ENCODE data around the gene FAM120A. TPM values are rescaled to one million over a fixed set of nuclear protein-coding genes. Genes with fewer than 3 reads are reported as not detected.

FAM120A gene
- total and polyA plus RNA-seq, 9 of the 15 experiments (the other 6 are each of a cell fraction or from before 2014, with no cell fraction given), result 8.7 to 71.0 (median 42.2) TPM

GRCh38 chr9:93613791-93614190 lies 162.3 kb downstream of the FAM120A start:
- in situ Hi-C loops (cut with MboI) (no loop called here), intact Hi-C loops (cut with micrococcal nuclease) (no loop called here)
- Histone ChIP-seq H4K20me1 (replicated peaks; ENCODE audit: control insufficient read depth, insufficient read depth, low read length) (peaks cover 6% of the 10 kb centered on the region; the same call in 1 of the 2 replicates), H3K27me3 (ENCODE audit: control insufficient read depth in 2 of 2, insufficient read depth in 2 of 2, low read length in 2 of 2) (no peaks in the 10 kb centered on the region), H3K4me1 (replicated peaks in 1 of 2; ENCODE audit: control insufficient read depth in 2 of 2, insufficient read depth in 2 of 2, low read length in 2 of 2) (no peaks in the 10 kb centered on the region), H3K9ac (ENCODE audit: insufficient read depth in 1 of 2, low read depth in 2 of 2, low read length in 2 of 2) (no peak overlapping the region), H2AFZ (ENCODE audit: low read depth, low read length) (no peak overlapping the region), H3K36me3 (ENCODE audit: control insufficient read depth, insufficient read depth, low read length) (no peaks in the 10 kb centered on the region), H3K9me1 (ENCODE audit: control insufficient read depth, insufficient read depth, low read length) (peaks cover 3% of the 10 kb centered on the region), H3K4me2 (ENCODE audit: insufficient read depth, low read length) (no peak overlapping the region), H3K9me3 (replicated peaks; ENCODE audit: control insufficient read depth, insufficient read depth, low read depth, low read length) (no peaks in the 10 kb centered on the region), H3K27ac (ENCODE audit: extremely low read depth, low read depth, low read length) (no peak overlapping the region), H3K4me3 (no peak overlapping the region), H3K79me2 (ENCODE audit: control insufficient read depth, insufficient read depth, low read length) (no peaks in the 10 kb centered on the region)
- ATAC-seq, result no peak
- CTCF ChIA-PET (ENCODE audit: low intra/inter-chr PET ratio), result no interaction called here
- BruUV-seq (replicated peaks), result no TSS peak
- no peak for TF ChIP-seq EP300 (IDR thresholded peaks at IDR 0.05; ENCODE audit: low read length)
- 23% methylated on average over 3 of the region's 3 CpGs for WGBS (ENCODE audit: insufficient coverage, low coverage, missing lambda C conversion rate)
- FAIRE-seq, result no peak
- no peak for DNase-seq (ENCODE audit: extremely low read depth in 1 of 4, low spot score in 3 of 4)
- POLR2A ChIA-PET, result no interaction called here

- Histone ChIP-seq H3K79me2 (ENCODE audit: control insufficient read depth, insufficient read depth, low read length) (no peaks in the 10 kb centered on the region), H3K9ac (ENCODE audit: insufficient read depth in 1 of 2, low read depth in 2 of 2, low read length in 2 of 2) (no peak overlapping the region), H3K4me3 (no peak overlapping the region), H2AFZ (ENCODE audit: low read depth, low read length) (no peak overlapping the region), H3K4me2 (ENCODE audit: insufficient read depth, low read length) (no peak overlapping the region), H3K4me1 (replicated peaks in 1 of 2; ENCODE audit: control insufficient read depth in 2 of 2, insufficient read depth in 2 of 2, low read length in 2 of 2) (peaks cover 0 to 10% of the 10 kb centered on the region in 2 experiments; a peak in 2 of 5 replicates), H3K27me3 (ENCODE audit: control insufficient read depth in 2 of 2, insufficient read depth in 2 of 2, low read length in 2 of 2) (no peaks in the 10 kb centered on the region), H3K36me3 (ENCODE audit: control insufficient read depth, insufficient read depth, low read length) (no peaks in the 10 kb centered on the region), H3K27ac (ENCODE audit: extremely low read depth, low read depth, low read length) (no peak overlapping the region), H4K20me1 (replicated peaks; ENCODE audit: control insufficient read depth, insufficient read depth, low read length) (peaks cover 8% of the 10 kb centered on the region; the same call in 1 of the 2 replicates), H3K9me1 (ENCODE audit: control insufficient read depth, insufficient read depth, low read length) (peaks cover 3% of the 10 kb centered on the region), H3K9me3 (replicated peaks; ENCODE audit: control insufficient read depth, insufficient read depth, low read depth, low read length) (no peaks in the 10 kb centered on the region)
- in situ Hi-C loops (cut with MboI), result no loop called here
- ATAC-seq (no peak), FAIRE-seq (no peak), DNase-seq (ENCODE audit: extremely low read depth in 1 of 4, low spot score in 3 of 4) (no peak)
- POLR2A ChIA-PET, result no interaction called here
- 27% methylated on average over 4 of the region's 5 CpGs for WGBS (ENCODE audit: insufficient coverage, low coverage, missing lambda C conversion rate)
- no TSS peak for BruUV-seq (replicated peaks)
- CTCF ChIA-PET (ENCODE audit: low intra/inter-chr PET ratio), result no interaction called here
- intact Hi-C loops (cut with micrococcal nuclease), result no loop called here
- TF ChIP-seq EHMT2 (IDR thresholded peaks at IDR 0.05) (0 out of 2 replicates have a peak, but pooled peaks have one; percentile 49), KDM1A (IDR thresholded peaks at IDR 0.05) (peak in 1 of 2 experiments; percentile 36; a peak in 1 of 4 replicates), CBX2 (IDR thresholded peaks at IDR 0.05; ENCODE audit: insufficient read depth, low read length, poor library complexity, severe bottlenecking) (no peak), ADNP (tag; IDR thresholded peaks at IDR 0.05) (no peak), ZNF668 (CRISPR knock-in tag; IDR thresholded peaks at IDR 0.05) (no peak), SP2 (IDR thresholded peaks at IDR 0.05; ENCODE audit: extremely low read depth, low read depth, low read length, poor library complexity, severe bottlenecking) (no peak), CBFA2T3 (IDR thresholded peaks at IDR 0.05) (no peak), ARID2 (IDR thresholded peaks at IDR 0.05) (no peak), ZNF140 (CRISPR knock-in tag; IDR thresholded peaks at IDR 0.05) (no peak)
- TF ChIP-seq, protein P1, sequence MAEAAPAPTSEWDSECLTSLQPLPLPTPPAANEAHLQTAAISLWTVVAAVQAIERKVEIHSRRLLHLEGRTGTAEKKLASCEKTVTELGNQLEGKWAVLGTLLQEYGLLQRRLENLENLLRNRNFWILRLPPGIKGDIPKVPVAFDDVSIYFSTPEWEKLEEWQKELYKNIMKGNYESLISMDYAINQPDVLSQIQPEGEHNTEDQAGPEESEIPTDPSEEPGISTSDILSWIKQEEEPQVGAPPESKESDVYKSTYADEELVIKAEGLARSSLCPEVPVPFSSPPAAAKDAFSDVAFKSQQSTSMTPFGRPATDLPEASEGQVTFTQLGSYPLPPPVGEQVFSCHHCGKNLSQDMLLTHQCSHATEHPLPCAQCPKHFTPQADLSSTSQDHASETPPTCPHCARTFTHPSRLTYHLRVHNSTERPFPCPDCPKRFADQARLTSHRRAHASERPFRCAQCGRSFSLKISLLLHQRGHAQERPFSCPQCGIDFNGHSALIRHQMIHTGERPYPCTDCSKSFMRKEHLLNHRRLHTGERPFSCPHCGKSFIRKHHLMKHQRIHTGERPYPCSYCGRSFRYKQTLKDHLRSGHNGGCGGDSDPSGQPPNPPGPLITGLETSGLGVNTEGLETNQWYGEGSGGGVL (CRISPR knock-in tag; IDR thresholded peaks at IDR 0.05), result no peak
- TF ChIP-seq, protein P2, sequence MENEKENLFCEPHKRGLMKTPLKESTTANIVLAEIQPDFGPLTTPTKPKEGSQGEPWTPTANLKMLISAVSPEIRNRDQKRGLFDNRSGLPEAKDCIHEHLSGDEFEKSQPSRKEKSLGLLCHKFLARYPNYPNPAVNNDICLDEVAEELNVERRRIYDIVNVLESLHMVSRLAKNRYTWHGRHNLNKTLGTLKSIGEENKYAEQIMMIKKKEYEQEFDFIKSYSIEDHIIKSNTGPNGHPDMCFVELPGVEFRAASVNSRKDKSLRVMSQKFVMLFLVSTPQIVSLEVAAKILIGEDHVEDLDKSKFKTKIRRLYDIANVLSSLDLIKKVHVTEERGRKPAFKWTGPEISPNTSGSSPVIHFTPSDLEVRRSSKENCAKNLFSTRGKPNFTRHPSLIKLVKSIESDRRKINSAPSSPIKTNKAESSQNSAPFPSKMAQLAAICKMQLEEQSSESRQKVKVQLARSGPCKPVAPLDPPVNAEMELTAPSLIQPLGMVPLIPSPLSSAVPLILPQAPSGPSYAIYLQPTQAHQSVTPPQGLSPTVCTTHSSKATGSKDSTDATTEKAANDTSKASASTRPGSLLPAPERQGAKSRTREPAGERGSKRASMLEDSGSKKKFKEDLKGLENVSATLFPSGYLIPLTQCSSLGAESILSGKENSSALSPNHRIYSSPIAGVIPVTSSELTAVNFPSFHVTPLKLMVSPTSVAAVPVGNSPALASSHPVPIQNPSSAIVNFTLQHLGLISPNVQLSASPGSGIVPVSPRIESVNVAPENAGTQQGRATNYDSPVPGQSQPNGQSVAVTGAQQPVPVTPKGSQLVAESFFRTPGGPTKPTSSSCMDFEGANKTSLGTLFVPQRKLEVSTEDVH (IDR thresholded peaks at IDR 0.05; ENCODE audit: low read depth, partially characterized antibody), result no peak
These were observed 163.5 kb downstream of the FAM120A start for GRCh38 chr9:93614830-93615468.
